Right ventricle myocardium inferior (tissue), 1 donor: ENCODE data around the gene RPS6KA1. TPM values are rescaled to one million over a fixed set of nuclear protein-coding genes. Genes with fewer than 3 reads are reported as not detected.
A peak's percentile ranks its signal among the peaks of the same experiment; 100 is the strongest.

Source experiments
- ATAC-seq: fragments of 200-7000 bp; cut with Tn5 transposase; one replicate; pipeline ENCODE4 v1.9.1; 2020; ENCODE audit warnings: mild to moderate bottlenecking, moderate library complexity
- DNase-seq: peaks from one replicate; pipeline ENCODE4 v3.0.0; 2021; ENCODE audit errors: missing footprints
- intact Hi-C: fragments of 100-400 bp; cut with DNase I; formaldehyde crosslinking; loops from one replicate; pipeline ENCODE4 v1.11.0; 2022
- total RNA-seq: library from RNA; stranded (reverse); fragmentation: NEBNext Ultra II Directional; extraction: Animal tissue kit (Norgen Biotek cat#: 25700); gene quantifications from one replicate; pipeline ENCODE4 v1.2.1, GENCODE V29; 2021
- donor health status: DM: no; HTN: yes; CAD: no; lungs with severe emphysema.

The RPS6KA1 gene
- total RNA-seq, 1 donor from 2014 or later, result 6.9 TPM

GRCh38 chr1:26546819-26547218 lies 17.3 kb downstream of the RPS6KA1 start:
- no peak for DNase-seq
- ATAC-seq, result no peak
- intact Hi-C loops, result no loop called here

- ATAC-seq (no peak), DNase-seq (no peak)
- intact Hi-C loops, result no loop called here
Observed at GRCh38 chr1:26548841-26549240, 19.3 kb downstream of the RPS6KA1 start.

DNA sequence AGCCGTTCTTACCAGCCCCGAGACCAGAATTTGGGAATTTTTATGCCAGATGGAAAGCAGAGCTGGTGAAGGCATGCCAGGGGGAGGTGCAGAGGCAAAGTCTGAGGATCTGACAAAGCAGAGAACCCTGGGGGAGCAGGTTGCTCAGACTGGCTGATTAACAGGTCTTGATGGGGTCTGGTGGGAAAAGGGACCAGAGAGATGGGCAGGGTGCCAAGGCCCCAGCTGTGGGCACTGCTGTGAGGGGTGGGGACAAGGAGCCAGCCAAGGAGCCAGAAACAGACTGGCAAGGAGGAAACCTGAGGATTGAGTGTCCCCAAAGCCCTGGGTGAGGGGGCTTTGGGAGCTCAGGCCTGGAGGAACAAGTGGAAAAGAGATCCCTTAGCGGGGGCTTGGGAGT lies 21.4 kb downstream of the RPS6KA1 start:
- ATAC-seq (no peak), DNase-seq (no peak)
- intact Hi-C loops, result no loop called here

GRCh38 chr1:26552720-26553119 lies 23.2 kb downstream of the RPS6KA1 start:
- intact Hi-C loops, result no loop called here
- no peak for ATAC-seq
- no peak for DNase-seq

DNA sequence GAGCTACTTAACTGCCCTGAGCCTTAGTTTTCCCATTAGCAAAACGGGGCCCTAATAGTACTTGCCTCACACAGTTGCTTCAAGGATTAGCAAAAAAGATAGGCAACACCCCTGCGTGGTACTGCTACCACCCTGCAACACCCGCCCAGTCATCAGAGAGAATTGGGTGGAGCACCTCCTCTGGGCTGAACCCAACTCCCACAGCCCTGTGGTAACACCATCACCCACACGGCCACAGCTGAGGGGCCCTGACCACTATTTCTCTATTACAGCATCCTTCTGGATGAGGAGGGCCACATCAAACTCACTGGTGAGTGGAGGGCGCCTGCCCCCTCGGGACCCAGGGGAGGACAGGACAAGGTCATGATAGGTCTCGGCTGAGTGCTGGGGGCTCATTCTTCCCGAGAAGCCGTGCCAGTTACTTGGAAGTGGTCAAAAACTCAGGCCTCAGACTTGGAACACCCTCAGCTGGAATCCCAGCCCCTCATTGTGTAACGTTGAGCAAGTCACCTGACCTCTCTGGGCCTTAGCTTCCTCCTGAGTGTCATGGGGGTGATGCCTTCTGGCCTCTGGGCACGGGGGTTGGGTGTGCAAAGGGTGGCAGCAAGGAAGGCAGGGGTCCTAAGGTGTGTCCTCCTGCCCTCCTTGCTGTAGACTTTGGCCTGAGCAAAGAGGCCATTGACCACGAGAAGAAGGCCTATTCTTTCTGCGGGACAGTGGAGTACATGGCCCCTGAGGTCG lies 24.6 kb downstream of the RPS6KA1 start:
- no peak for DNase-seq
- intact Hi-C loops, result no loop called here
- no peak for ATAC-seq

- DNase-seq (no peak), ATAC-seq (no peak)
- intact Hi-C loops, result no loop called here
Observed at GRCh38 chr1:26554781-26555180, 25.2 kb downstream of the RPS6KA1 start.

GRCh38 chr1:26555550-26555981 lies 26.0 kb downstream of the RPS6KA1 start:
- DNase-seq (no peak), ATAC-seq (no peak)
- intact Hi-C loops, result no loop called here

GRCh38 chr1:26556111-26556510 lies 26.6 kb downstream of the RPS6KA1 start:
- intact Hi-C loops, result no loop called here
- DNase-seq, result no peak
- ATAC-seq, result no peak

- DNase-seq (no peak), ATAC-seq (no peak)
- intact Hi-C loops, result no loop called here
Observed at GRCh38 chr1:26557008-26557407, 27.4 kb downstream of the RPS6KA1 start.

- ATAC-seq (no peak), DNase-seq (no peak)
- intact Hi-C loops, result no loop called here
Observed at GRCh38 chr1:26558685-26559048, 29.1 kb downstream of the RPS6KA1 start.

GRCh38 chr1:26560403-26560780 lies 30.8 kb downstream of the RPS6KA1 start:
- intact Hi-C loops, result no loop called here
- ATAC-seq (no peak), DNase-seq (no peak)

- DNase-seq, result no peak
- intact Hi-C loops, result no loop called here
- ATAC-seq, result no peak
Observed at GRCh38 chr1:26570287-26570686, 40.7 kb downstream of the RPS6KA1 start.

DNA sequence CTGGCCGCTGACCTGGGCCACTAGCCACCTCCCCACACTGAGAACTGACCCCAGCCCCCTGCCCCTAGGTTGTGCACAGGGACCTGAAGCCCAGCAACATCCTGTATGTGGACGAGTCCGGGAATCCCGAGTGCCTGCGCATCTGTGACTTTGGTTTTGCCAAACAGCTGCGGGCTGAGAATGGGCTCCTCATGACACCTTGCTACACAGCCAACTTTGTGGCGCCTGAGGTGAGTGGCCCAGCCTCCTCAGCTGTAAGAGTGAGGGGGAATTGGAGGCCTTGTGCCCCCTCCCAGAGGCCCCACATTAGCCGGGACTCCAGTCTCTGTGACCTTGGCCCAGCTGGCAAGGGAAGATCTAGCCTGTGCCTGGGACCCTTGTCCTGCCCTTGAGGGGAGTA lies 41.8 kb downstream of the RPS6KA1 start:
- intact Hi-C loops, result no loop called here
- no peak for DNase-seq
- no peak for ATAC-seq

DNA sequence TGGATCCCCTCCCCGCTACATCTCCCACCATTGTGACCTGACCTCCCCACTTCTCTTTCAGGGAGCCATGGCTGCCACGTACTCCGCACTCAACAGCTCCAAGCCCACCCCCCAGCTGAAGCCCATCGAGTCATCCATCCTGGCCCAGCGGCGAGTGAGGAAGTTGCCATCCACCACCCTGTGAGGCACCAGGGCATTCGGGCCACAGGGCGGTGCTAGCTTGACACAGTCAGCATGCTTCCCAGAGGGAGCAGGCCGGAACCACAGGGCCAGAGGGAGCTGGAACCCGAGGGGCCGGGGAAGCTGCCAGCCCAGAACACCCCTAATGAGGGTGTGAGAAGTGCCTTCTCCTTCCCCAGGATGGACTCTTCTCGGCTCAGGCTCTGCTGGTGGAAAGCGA lies 44.5 kb downstream of the RPS6KA1 start:
- DNase-seq (peak; percentile 73), ATAC-seq (no peak)
- intact Hi-C loops, result no loop called here

- no peak for DNase-seq
- intact Hi-C loops, result no loop called here
- ATAC-seq, result peak; percentile 45
Observed at GRCh38 chr1:26574719-26575251, 45.2 kb downstream of the RPS6KA1 start.

- intact Hi-C loops, result no loop called here
- ATAC-seq (no peak), DNase-seq (no peak)
Observed at GRCh38 chr1:26575348-26575747, 45.8 kb downstream of the RPS6KA1 start.

GRCh38 chr1:26578167-26578566 lies 48.6 kb downstream of the RPS6KA1 start:
- no peak for ATAC-seq
- intact Hi-C loops, result no loop called here
- no peak for DNase-seq

DNA sequence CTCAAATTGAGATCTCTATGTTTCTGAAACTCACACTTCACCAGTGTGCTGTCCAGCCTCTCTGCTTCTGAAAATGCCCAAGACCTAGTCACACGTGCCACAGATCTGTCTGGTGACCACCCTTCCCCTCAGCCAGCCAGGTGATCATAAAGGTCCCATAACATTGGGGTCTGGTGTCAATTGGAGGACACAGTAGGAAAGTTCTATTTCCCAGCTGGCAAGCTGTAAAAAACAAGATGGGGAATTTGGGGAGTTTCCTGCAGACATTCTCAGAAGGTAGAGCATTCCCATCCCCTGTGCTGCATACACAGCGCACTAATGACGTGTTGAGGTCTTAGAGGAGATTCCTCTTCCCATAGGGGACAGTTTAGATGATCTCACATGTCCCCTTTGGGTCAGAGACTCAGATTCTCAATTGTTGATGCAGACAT lies 50.1 kb downstream of the RPS6KA1 start:
- intact Hi-C loops, result no loop called here

GRCh38 chr1:26580116-26580515 lies 50.6 kb downstream of the RPS6KA1 start:
- intact Hi-C loops, result no loop called here
- DNase-seq, result no peak
- no peak for ATAC-seq

More for the DNA sequence above, 50.1 kb downstream of the RPS6KA1 start:
- no peak for ATAC-seq
- DNase-seq, result no peak

GRCh38 chr1:26581287-26581651 lies 51.7 kb downstream of the RPS6KA1 start:
- ATAC-seq (no peak), DNase-seq (no peak)
- intact Hi-C loops, result no loop called here
